ENCODE results near the gene TPT1.

Gene TPT1

DNA sequence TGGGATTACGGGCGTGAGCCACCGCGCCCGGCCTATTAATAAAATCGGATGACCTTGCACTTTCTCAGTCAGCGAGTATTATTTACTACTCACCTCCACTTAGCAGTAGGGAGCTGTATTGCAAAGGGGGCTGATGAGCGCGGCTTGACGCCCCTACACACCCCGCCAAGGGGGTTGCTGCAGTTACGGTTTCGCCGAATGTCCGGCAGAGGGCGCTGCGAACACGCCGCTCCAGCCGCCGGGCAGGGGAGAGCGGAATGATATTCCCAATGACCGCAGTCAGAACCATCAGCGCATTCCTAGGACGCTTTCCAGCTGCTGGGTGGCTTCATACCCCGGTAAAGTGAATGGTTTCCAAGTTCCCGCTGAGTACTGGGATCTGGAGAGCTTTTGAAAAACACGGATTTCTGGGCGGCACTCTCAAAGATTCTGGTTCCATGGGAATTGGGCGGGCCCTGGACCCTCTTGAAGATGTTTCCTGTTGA lies 30.0 kb upstream of the TPT1 start:
- peak; percentile 42 for DNase-seq (ENCODE audit: low read depth)
- H3K4me3 ChIP-seq (ENCODE audit: control insufficient read depth, low read depth, low read length), result no peak overlapping the region
- TF ChIP-seq CTCF (IDR thresholded peaks at IDR 0.05; ENCODE audit: control insufficient read depth, insufficient read depth, low read depth, low read length, missing control alignments), result peak; percentile 82

GRCh38 chr13:45369116-45369515 lies 28.1 kb upstream of the TPT1 start:
- DNase-seq (ENCODE audit: low read depth), result no peak
- TF ChIP-seq CTCF (IDR thresholded peaks at IDR 0.05; ENCODE audit: control insufficient read depth, insufficient read depth, low read depth, low read length, missing control alignments), result no peak
- H3K4me3 ChIP-seq (ENCODE audit: control insufficient read depth, low read depth, low read length), result no peak overlapping the region

- no peak overlapping the region for H3K4me3 ChIP-seq (ENCODE audit: control insufficient read depth, low read depth, low read length)
- no peak for TF ChIP-seq CTCF (IDR thresholded peaks at IDR 0.05; ENCODE audit: control insufficient read depth, insufficient read depth, low read depth, low read length, missing control alignments)
- DNase-seq (ENCODE audit: low read depth), result no peak
These were observed 27.6 kb upstream of the TPT1 start for GRCh38 chr13:45368571-45368970.

- no peak overlapping the region for H3K4me3 ChIP-seq (ENCODE audit: control insufficient read depth, low read depth, low read length)
- DNase-seq (ENCODE audit: low read depth), result no peak
- no peak for TF ChIP-seq CTCF (IDR thresholded peaks at IDR 0.05; ENCODE audit: control insufficient read depth, insufficient read depth, low read depth, low read length, missing control alignments)
These were observed 27.0 kb upstream of the TPT1 start for GRCh38 chr13:45368005-45368404.

DNA sequence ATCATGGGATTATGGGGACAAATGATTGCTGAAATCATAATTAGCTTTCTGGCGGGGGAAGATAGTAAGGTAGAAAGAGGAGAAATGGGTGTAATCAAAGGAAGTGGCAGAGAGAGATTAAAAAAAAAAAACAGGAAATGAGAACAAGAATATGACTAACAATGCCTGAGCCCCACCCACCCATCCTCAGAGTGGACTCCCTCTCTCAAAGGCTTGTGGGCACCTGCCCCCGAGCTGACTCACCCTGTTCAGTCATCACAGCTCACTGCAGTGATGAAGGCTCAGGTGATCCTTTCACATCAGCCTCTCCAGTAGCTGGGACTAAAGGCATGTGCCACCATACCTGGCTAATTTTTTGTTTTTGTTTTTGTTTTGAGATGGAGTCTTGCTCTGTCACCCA lies 26.4 kb upstream of the TPT1 start:
- no peak overlapping the region for H3K4me3 ChIP-seq (ENCODE audit: control insufficient read depth, low read depth, low read length)
- TF ChIP-seq CTCF (IDR thresholded peaks at IDR 0.05; ENCODE audit: control insufficient read depth, insufficient read depth, low read depth, low read length, missing control alignments), result no peak
- DNase-seq (ENCODE audit: low read depth), result peak; percentile 60

- H3K4me3 ChIP-seq (ENCODE audit: control insufficient read depth, low read depth, low read length), result no peak overlapping the region
- DNase-seq (ENCODE audit: low read depth), result no peak
- TF ChIP-seq CTCF (IDR thresholded peaks at IDR 0.05; ENCODE audit: control insufficient read depth, insufficient read depth, low read depth, low read length, missing control alignments), result no peak
These were observed 24.5 kb upstream of the TPT1 start for GRCh38 chr13:45365558-45365885.

Data from AG09309 (cell line).